DOHH2 (cell line): ENCODE data around the gene ODF2.

Source experiments
- EZH2phosphoT487 ChIP-seq: fragments of 200-600 bp; sonication (generic); IDR thresholded peaks from 2 replicates; pipeline ENCODE4 v1.6.1; 2017; ENCODE audit warnings: borderline replicate concordance, mild to moderate bottlenecking, antibody characterized with exemption, low read length, moderate library complexity, mixed read lengths
- TF ChIP-seq, protein P1 (sequence below): fragments of 200-600 bp; sonication (generic); IDR thresholded peaks from one replicate; pipeline ENCODE4 v1.5.1; 2014; ENCODE audit warnings: antibody characterized with exemption, mild to moderate bottlenecking, low read depth, low read length; ENCODE audit not compliant: poor library complexity, severe bottlenecking

GRCh38 chr9:128420060-128420650 lies 35.7 kb upstream of the ODF2 start:
- no peak for TF ChIP-seq EZH2phosphoT487
- TF ChIP-seq, protein P1, sequence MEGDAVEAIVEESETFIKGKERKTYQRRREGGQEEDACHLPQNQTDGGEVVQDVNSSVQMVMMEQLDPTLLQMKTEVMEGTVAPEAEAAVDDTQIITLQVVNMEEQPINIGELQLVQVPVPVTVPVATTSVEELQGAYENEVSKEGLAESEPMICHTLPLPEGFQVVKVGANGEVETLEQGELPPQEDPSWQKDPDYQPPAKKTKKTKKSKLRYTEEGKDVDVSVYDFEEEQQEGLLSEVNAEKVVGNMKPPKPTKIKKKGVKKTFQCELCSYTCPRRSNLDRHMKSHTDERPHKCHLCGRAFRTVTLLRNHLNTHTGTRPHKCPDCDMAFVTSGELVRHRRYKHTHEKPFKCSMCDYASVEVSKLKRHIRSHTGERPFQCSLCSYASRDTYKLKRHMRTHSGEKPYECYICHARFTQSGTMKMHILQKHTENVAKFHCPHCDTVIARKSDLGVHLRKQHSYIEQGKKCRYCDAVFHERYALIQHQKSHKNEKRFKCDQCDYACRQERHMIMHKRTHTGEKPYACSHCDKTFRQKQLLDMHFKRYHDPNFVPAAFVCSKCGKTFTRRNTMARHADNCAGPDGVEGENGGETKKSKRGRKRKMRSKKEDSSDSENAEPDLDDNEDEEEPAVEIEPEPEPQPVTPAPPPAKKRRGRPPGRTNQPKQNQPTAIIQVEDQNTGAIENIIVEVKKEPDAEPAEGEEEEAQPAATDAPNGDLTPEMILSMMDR: peak; percentile 88
